GOT3 (cell line): ENCODE results near the gene PRRT1.
A peak's percentile ranks its signal among the peaks of the same experiment; 100 is the strongest.
"Not testable (repeated sequence)": the region's sequence is repeated elsewhere in the genome, so short reads cannot be mapped to it uniquely, and the experiment has no call there.

Experiments used
- DNase-seq: peaks from one replicate; lab custom pipeline; 2025; ENCODE audit warnings: mixed read lengths; lab: John Stamatoyannopoulos, UW

PRRT1 gene

DNA sequence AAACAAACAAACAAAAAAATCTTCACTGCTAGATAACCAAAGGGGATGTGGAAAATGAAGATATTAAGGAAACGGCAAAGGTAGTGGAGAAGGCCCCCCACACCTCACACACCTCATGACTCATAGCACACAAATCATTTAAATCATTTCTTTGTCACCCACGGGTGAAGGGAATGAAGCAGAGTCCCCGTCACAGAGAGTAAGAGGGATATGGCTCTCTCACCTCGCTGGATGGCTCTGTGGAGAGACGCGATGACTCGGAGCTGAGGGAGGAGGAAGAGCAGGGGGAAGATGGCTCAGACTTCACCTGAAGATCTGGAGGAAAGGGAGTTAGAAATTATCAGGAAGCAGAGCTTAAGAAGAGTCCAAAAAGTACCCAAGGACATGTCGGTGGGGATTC lies 24.9 kb downstream of the PRRT1 start:
- no peak for DNase-seq

DNA sequence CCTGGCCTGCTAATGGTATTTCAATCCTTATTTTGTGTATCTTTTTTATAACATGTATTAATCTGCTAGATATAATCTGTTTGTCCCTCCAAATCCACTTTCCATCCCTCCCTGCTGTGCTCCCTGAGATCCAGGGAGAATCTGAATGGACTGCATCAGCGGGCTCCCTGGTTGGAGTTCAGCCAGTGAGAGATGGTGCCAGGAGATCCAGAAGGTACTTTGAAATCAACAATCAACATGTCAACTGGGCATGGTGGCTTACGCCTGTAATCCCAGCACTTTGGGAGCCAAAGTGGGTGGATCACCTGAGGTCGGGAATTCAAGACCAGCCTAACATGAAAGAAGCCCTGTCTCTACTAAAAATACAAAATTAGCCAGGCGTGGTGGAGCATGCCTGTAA lies 28.1 kb downstream of the PRRT1 start:
- no peak for DNase-seq

DNA sequence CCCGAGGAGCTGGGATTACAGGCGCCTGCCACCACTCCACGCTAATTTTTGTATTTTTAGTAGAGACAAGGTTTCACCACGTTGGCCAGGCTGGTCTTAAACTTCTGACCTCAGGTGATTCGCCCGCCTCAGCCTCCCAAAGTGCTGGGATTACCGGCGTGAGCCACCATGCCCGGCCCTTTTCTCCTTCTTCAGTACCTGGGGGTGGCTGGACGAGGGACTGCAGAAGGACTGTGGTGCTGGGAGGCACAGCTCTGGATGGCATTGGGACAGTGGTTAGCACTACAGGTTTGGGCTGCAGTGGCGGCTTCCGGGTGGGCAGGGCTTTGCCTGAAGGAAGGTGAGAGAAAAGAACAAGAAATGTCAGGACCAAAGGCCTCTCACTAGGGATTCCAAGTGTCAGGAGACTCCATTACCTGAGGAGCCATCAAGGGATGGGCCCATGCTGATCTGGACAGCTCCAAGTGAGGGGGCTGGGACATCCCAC lies 31.1 kb downstream of the PRRT1 start:
- no peak for DNase-seq

DNA sequence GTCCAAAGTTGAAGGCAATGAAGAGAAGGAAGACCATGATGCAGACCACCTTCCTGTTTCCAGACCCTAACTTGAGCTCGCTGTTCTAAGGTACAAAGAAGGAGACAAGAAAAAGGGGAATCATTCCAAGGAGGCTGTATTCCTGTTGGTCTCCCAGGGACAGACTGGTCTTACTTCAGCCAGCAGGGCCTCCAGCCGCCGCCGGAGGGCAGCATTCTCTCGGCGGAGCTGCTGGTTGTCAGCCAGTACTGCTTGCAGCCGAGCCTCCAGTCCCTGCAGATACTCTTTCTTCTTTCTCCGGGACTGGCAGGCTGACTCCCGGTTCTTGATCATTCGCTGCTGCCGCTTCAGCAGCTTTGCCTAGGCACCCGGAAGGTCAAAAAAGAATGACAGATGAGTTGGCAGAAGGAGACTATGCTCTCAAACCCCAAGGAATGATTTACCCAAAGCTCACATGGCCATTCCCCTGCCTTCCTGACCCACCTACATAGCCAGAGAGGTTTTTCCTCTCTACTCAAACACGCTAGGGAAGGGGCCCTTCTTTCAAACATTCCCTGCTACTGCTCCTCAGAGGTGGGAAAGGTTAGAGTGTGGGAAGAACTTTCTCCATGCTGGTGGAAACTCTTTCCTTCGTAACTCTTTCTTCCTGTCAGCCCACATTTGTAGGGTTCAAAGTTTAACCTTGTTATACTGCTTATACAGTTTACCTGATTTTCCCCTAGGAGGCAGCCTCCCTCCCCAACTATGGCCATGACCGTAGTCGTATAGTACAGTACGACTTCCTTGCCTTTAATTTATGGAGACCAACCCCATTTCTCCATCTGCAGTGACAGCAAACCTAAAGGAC lies 32.7 kb downstream of the PRRT1 start:
- peak; percentile 28 for DNase-seq

GRCh38 chr6:32117461-32117860 lies 34.3 kb downstream of the PRRT1 start:
- no peak for DNase-seq

- no peak for DNase-seq
These were observed 35.1 kb downstream of the PRRT1 start for GRCh38 chr6:32116674-32117073.

- DNase-seq: no peak
These were observed 36.1 kb downstream of the PRRT1 start for GRCh38 chr6:32115623-32116022.

GRCh38 chr6:32114796-32115195 lies 36.9 kb downstream of the PRRT1 start:
- DNase-seq: no peak

DNA sequence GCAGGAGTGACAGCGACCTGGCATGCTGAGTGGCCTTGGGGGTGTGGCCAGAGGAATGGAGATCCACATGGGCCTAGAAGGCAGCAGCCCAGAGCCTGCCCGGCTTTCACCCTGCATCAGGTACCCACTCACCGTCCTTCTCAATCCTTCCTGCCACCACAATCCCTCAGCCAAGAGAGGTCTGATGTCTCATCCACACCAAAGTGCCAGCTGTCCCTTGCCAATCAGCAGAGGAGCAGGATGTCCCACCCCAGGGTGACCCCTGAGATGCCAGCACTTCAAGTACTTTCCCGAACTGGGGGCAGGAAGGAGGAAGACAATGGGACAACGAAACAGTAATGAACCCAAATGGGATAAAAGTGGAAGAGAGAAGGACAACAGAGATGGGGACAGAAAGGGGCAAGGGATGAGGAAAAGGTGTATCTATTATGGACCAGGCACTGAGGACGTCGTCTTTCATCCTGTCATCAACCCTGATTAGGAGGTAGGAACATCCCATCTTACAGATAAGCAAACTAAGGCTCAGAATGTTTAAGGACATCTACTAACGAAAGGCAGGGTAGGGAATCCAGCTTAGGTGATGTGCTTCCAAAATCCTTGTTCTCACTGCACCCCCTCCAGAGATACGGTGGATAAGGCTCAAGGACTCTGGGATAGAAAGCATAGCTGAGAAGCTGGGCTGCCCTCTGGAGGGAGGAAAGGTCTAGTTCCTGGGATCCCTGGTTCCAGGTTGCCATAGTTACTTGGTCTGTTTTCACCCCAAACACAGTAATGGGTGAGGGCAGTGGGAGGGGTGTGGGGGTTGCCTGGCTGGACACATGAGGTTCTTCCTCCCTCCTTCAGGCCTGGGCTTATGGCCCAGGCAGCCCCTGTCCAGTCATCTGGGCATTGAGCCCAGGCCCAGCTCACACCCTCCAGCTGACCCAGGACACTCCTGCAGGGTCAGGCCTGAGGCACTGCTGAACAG lies 38.1 kb downstream of the PRRT1 start:
- DNase-seq: peak; percentile 62

DNA sequence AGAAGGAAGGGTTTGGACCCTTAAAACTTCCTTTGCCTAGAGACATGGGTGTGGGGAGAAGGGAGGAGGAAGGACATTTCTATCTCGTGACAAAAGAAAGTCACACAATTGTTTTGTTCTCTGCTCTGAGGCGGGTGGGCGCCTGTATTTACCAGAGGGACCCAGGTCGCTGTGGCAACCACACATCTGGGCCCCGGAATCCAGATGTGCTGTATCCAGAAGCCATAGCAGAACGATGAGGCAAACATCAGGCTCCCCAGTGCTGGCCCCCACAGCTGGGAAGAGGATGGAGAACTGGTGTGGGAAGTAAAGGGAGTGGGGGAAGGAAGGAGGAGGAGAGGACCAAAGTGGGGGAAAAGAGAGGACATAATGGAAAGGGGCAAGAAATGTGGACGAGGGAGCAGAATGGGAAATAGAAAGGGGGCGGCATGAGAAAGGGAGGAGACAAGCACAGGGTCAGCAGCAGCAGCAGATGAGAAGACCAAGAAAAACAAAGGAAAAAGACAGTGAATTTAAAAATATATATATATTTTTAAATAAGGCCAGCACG lies 39.2 kb downstream of the PRRT1 start:
- no peak for DNase-seq

GRCh38 chr6:32111424-32112066 lies 40.2 kb downstream of the PRRT1 start:
- no peak for DNase-seq

DNA sequence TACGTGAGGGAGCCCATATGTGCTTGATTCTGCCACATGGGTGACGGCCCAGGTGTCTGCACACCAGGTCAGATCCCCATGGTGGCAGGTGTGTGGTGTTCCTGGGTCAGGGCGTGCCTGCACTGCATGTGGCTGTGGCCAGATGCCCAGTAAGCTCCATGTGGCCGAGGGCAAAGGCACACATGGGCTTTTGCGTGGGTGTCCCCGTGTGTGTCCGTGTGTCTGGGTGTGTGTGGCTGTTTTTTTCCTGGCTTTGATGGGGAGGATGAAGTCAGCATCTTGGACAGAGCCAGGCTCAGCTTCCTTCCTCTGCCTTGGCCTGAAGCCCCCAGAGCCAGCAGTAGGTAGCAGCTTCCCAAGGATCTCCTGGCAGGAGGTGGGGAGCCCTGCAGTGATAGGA lies 41.1 kb downstream of the PRRT1 start:
- no peak for DNase-seq

DNA sequence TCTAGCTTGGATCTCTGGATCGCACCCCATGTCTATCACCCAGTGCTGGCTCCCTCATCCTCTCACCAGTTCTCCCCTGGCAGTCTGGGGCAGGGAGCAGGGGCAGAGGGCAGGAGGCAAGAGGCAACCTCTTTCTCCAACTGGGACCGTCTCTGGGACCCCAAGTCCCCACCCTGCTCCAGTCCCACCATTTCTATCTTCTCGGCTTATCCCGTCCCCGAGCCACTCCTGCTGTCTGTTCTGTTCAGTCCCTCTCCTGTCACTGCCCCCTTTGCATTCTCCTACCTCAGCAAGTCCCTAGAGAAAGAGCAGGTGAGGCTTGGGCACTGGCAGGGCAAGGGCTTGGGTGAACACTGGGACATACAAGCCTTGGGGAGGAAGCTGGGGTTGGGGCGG lies 42.0 kb downstream of the PRRT1 start:
- DNase-seq: no peak

DNA sequence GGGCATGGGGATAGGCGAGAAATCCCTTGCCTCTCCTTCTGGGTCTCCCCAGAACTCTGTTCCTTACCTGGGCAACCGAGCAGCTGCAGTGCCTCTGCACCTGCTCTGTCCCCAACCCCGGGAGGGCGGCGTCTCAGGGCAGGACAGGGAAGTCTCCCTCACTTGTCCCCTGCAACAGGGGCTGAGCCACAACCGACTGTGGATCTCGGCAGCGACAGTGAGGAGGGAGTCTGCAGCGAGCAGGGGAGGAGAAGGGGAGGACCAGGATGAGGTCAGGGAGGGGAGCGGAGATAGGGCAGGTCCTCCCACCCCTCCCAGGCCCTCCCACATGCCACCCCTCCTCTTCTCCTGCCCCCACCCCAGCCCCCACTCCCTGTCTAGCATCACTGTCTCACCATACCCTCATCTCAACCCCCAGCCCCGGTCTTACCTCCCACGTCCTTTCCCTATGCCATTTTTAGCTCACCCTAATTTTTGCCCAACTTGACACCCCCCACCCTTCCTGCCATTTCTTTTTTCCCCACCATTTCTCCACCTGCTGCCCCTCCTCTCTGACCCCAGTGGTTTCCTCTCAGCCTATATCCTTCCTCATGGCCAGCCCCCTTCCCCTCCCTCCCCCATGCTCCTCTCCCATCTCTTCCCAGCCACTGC lies 42.5 kb downstream of the PRRT1 start, which contains the start of gene TNXB:
Gene TNXB, minus strand, starts transcription at position 225 of the 651 bp plus-strand sequence. CDS start 11,140 bp downstream, outside the sequence.
- DNase-seq: no peak

GRCh38 chr6:32108727-32109113 lies 43.0 kb downstream of the PRRT1 start:
- no peak for DNase-seq

GRCh38 chr6:32108094-32108627 lies 43.6 kb downstream of the PRRT1 start:
- no peak for DNase-seq

DNA sequence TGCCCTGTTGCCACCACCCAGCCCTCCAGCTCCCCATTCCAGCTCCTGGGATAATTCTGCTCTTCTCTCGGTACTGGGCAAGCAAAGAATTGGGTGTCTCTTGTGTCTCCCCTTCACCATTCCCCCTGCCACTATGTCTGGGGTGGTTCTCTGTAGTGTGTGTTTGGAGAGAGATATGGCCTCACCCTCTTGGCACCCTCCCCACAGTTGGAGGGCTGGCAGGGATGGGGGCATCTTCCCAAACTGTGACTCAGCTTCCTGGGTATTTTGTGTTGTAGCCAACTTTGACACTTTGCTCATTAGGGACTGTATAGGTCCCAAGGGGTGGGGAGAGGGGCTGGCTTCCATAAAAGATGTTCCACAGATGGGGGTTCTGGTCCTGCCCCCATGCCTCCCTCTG lies 44.3 kb downstream of the PRRT1 start:
- DNase-seq: no peak

DNA sequence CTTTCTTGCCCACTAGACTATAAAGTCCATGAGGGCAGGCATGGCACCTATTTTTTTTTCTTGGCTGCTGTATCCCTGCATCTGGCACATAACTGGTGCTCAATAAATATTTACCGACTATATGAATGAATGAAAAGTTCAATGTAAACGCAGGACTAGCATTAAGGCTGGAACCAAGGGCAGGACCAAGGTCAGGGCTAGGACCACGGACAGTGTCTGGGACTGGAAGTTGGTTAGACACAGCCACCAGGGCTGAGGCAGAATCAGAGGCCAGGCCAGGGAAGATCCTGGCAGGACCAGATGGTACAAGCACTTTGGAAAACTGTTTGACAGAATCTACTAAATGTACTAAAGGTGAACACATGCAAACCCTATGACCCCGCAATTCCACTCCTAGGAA lies 46.3 kb downstream of the PRRT1 start:
- no peak for DNase-seq

- no peak for DNase-seq
These were observed 49.5 kb downstream of the PRRT1 start for GRCh38 chr6:32102255-32102654.

DNA sequence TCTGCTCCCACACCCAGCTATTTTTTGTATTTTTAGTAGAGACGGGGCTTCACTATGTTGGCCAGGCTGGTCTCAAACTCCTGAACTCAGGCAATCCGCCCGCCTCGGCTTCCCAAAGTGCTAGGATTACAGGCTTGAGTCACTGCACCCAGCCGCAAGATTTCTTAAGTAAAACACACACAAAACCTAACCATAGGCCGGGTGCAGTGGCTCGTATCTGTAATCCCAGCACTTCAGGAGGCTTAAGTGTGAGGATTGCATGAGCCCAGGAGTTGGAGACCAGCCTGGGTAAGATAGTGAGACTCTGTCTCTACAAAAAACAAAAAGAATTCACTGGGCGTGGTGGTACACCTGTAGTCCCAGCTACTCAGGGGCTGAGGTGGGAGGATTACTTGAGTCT lies 51.5 kb downstream of the PRRT1 start:
- DNase-seq: not testable (repeated sequence)
